HG02798 (cell line): ENCODE data around the gene GNAO1.

ENCODE experiments used
- ATAC-seq: cut with Tn5 transposase; IDR thresholded peaks from one replicate; pipeline ENCODE4 v1.9.1; 2021; ENCODE audit warnings: mild to moderate bottlenecking; ENCODE audit not compliant: unreplicated experiment, poor library complexity

The GNAO1 gene

GRCh38 chr16:56343661-56344517 lies 152.6 kb downstream of the GNAO1 start:
- no peak for ATAC-seq

- no peak for ATAC-seq
Measured at GRCh38 chr16:56344518-56345405, 153.5 kb downstream of the GNAO1 start.

GRCh38 chr16:56345406-56346050 lies 154.2 kb downstream of the GNAO1 start:
- ATAC-seq, result no peak

GRCh38 chr16:56346131-56346890 lies 155.0 kb downstream of the GNAO1 start:
- ATAC-seq, result no peak

GRCh38 chr16:56347166-56347565 lies 155.9 kb downstream of the GNAO1 start:
- ATAC-seq, result no peak

GRCh38 chr16:56347670-56348069 lies 156.4 kb downstream of the GNAO1 start:
- no peak for ATAC-seq

- no peak for ATAC-seq
Measured at GRCh38 chr16:56348168-56349085, 157.1 kb downstream of the GNAO1 start.

- ATAC-seq, result no peak
Measured at GRCh38 chr16:56349086-56349415, 157.8 kb downstream of the GNAO1 start.

- no peak for ATAC-seq
Measured at GRCh38 chr16:56349711-56350161, 158.4 kb downstream of the GNAO1 start.

- no peak for ATAC-seq
Measured at GRCh38 chr16:56350491-56351405, 159.5 kb downstream of the GNAO1 start.

- ATAC-seq, result no peak
Measured at GRCh38 chr16:56351481-56351880, 160.2 kb downstream of the GNAO1 start.

GRCh38 chr16:56352351-56353053 lies 161.2 kb downstream of the GNAO1 start:
- no peak for ATAC-seq

- no peak for ATAC-seq
Measured at GRCh38 chr16:56353054-56353921, 162.0 kb downstream of the GNAO1 start.

GRCh38 chr16:56354016-56354415 lies 162.7 kb downstream of the GNAO1 start:
- no peak for ATAC-seq

GRCh38 chr16:56354746-56355145 lies 163.5 kb downstream of the GNAO1 start:
- no peak for ATAC-seq

- no peak for ATAC-seq
Measured at GRCh38 chr16:56355221-56355620, 163.9 kb downstream of the GNAO1 start.
